Fibroblast of villous mesenchyme (primary cell): Measurements from ENCODE around the gene NUP133. TPM values are rescaled to one million over a fixed set of nuclear protein-coding genes. Genes with fewer than 3 reads are reported as not detected.
"Not testable (repeated sequence)": the region's sequence is repeated elsewhere in the genome, so short reads cannot be mapped to it uniquely, and the experiment has no call there.

Experiments used
- DNase-seq: peaks from one replicate; pipeline ENCODE4 v3.0.0-alpha.2; 2010; ENCODE audit warnings: low read depth
- H3K4me3 ChIP-seq: 2 replicates; pipeline ENCODE4 v1.5.1; 2011; ENCODE audit warnings: low read depth, mild to moderate bottlenecking, low read length
- total RNA-seq: library from RNA; depleted of rRNA; stranded (reverse); fragments of >200 nt; gene quantifications from 2 replicates; pipeline ENCODE4 v1.2.3, GENCODE V29; 2012
- TF ChIP-seq, protein P1 (sequence below): IDR thresholded peaks from 2 replicates; pipeline ENCODE4 v1.5.1; 2012; ENCODE audit warnings: low read depth, mild to moderate bottlenecking, low read length; ENCODE audit not compliant: insufficient read depth

The NUP133 gene
- total RNA-seq, 1 donor = 39.7 TPM

DNA sequence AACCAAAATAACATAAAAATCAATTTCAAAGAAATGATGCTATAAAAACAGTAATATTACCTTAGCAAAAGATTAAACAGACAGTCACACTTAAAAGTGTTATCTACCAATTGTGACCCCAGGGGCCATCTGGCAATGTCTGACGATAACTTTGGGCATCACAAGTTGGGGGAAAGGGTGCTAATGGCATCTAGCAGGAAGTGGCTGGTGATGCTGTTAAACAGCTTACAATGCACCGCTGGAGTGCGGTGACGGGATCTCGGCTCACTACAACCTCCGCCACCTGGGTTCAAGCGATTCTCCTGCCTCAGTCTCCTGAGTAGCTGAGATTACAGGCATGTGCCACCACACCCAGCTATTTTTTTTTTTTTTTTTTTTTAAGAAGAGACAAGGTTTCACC is 27.6 kb downstream of the NUP133 start:
- no peak overlapping the region for H3K4me3 ChIP-seq
- TF ChIP-seq, protein P1, sequence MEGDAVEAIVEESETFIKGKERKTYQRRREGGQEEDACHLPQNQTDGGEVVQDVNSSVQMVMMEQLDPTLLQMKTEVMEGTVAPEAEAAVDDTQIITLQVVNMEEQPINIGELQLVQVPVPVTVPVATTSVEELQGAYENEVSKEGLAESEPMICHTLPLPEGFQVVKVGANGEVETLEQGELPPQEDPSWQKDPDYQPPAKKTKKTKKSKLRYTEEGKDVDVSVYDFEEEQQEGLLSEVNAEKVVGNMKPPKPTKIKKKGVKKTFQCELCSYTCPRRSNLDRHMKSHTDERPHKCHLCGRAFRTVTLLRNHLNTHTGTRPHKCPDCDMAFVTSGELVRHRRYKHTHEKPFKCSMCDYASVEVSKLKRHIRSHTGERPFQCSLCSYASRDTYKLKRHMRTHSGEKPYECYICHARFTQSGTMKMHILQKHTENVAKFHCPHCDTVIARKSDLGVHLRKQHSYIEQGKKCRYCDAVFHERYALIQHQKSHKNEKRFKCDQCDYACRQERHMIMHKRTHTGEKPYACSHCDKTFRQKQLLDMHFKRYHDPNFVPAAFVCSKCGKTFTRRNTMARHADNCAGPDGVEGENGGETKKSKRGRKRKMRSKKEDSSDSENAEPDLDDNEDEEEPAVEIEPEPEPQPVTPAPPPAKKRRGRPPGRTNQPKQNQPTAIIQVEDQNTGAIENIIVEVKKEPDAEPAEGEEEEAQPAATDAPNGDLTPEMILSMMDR = no peak
- no peak for DNase-seq

DNA sequence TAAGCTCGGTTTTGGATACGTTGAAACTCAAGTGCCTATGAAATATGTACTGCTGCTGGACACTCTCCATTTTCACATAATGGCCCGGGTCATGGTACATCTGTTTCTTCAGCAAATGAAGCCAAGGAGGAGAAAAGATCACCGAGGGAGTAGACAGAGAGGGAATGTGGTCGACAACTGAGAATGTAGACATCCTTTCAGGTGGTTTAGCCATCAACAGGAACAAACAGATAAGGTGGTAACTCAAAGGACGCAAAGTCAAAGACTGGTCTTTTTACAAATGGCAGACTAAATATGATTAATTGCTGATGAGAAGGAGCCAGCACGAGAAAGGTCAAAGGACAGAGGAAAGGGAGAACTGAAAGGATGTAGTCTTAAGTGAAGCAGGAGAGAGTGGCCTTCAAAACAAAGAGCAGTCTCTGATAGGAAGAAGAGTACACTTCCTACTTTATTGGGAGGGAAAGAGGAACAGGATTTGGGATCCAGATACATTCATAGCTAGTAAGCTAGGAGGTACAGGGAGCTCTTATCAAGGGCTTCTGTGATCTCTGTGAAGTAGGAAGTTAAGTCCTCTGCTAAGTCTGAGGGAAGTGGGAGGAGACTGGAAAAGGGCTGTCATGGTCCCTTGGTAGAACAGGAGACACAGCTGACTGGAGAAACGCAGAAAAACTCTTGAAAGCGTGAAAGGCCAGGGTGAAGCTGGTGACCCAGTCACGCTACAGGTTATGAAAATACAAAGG is 28.3 kb downstream of the NUP133 start:
- TF ChIP-seq, protein P1 = no peak
- no peak for DNase-seq
- H3K4me3 ChIP-seq = no peak overlapping the region

DNA sequence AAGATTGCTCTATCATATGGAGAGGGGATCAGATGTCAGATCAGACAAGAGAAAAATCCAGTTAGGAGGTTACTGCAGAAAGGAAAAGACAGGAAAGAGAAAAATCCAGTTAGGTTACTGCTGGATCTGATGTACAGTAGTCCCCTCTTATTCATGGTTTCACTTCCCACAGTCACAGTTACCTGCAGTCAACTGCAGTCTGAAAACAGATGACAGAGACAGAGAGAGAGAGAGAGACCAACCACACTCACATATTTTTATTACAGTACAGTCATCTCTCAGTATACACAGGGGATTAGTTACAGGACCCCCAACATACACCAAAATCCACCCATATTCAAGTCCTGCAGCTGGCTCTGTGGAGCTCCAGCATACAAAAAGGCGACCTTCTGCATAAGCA is 29.3 kb downstream of the NUP133 start:
- TF ChIP-seq, protein P1 = no peak
- no peak overlapping the region for H3K4me3 ChIP-seq
- no peak for DNase-seq

DNA sequence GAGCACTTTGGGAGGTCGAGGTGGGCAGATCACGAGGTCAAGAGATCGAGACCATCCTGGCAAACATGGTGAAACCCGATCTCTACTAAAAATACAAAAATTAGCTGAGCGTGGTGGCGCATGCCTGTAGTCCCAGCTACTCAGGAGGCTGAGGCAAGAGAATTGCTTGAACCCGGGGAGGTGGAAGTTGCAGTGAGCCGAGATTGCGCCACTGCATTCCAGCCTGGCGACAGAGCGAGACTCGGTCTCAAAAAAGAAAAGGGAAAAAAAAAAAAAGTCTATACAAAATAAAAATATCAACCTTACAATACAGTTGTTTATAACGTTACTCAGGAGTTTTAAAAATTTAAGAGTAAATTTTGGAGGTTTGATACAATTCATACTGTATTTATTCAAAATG is 32.3 kb downstream of the NUP133 start:
- not testable (repeated sequence) for H3K4me3 ChIP-seq, DNase-seq

DNA sequence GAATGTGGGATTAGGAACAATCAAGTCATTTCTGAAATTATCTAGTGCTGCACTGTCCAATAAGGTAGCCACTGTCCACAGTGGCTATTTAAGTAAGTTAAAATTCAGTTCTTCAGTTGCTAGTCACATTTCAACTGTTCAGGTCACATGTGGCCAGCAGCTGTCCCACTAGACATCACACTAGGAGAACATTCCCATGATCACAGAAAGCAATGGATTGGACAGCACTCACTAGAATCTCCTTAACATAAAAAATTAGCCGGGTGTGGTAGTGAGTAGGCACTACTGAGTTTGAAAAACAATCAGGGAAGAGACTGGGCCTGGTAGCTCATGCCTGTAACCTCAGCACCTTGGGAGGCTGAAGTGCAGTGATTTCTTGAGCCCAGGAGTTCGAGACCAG is 33.6 kb downstream of the NUP133 start:
- no peak overlapping the region for H3K4me3 ChIP-seq
- TF ChIP-seq, protein P1 = no peak
- DNase-seq = peak; percentile 17

DNA sequence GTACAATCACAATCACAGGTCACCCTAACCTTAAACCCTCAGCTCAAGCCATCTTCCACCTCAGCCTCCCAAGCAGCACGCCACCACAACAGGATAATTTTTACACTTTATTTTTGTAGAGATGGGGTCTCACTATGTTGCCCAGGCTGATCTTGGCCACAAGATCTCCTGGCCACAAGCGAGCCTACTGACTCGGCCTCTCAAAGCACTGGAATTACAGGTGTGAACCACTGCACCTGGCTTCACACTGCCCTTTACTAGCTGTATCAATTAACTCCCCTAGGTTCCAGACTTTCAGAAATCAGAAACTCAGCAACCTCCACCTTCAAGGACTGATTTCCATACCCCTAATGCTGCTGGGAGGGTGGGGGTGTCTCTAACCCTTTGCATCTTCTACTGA is 37.0 kb downstream of the NUP133 start:
- no peak overlapping the region for H3K4me3 ChIP-seq
- TF ChIP-seq, protein P1 = no peak
- no peak for DNase-seq

DNA sequence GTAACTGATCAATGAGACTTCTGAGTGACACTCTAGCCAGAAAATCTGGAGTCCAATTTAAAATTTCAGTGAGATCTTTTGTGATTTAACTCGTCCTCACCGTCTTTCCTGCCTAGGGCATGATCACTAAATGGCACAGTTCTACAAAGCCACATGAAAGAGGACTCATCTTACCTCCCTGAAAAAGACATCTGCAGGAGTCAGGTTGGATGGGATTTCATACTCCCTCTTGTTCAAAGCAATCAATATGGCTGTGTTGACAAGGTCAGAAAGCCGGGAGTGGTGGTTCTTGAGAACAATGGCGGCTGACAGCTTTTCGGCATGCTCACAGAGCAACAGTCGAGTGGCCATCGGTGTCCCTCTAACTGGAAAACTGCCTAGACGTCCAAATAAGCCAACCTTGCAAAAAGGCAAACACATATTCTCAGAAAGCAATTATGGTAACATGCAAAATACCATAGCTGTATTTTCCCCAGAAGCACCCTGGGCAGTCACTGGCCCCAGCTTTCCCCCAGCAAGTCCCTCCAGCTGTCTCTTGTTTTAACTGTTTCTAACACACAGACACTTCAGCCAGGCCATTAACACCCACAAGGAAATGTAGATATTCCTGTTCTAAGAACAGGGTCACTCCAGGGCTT is 37.6 kb downstream of the NUP133 start:
- TF ChIP-seq, protein P1 = no peak
- H3K4me3 ChIP-seq = no peak overlapping the region
- DNase-seq = no peak
